Vagina (tissue), 2 donors: ENCODE data around the gene CTDSPL. TPM values are rescaled to one million over a fixed set of nuclear protein-coding genes. Genes with fewer than 3 reads are reported as not detected.

ENCODE experiments used
- DNase-seq, 2 donors: peaks; one replicate each; pipeline ENCODE4 v3.0.0-alpha.2; 2017; ENCODE audit errors: extremely low spot score in 2 of 2
- H3K27ac ChIP-seq: fragments of 200-600 bp; sonication (generic); one replicate; pipeline ENCODE4 v1.5.1; 2019
- H3K27me3 ChIP-seq: fragments of 200-600 bp; sonication (generic); one replicate; pipeline ENCODE4 v1.5.1; 2019
- H3K36me3 ChIP-seq, 2 donors: fragments of 200-600 bp; sonication (generic); one replicate each; pipeline ENCODE4 v1.5.1; 2017 to 2019
- H3K4me1 ChIP-seq: fragments of 200-600 bp; sonication (generic); one replicate; pipeline ENCODE4 v1.5.1; 2019
- H3K4me3 ChIP-seq, 2 donors: fragments of 200-600 bp; sonication (generic); 1 replicate in 1 of 2; 2 replicates in 1 of 2; pipeline ENCODE4 v1.5.1; 2016 to 2019
- H3K9me3 ChIP-seq: fragments of 200-600 bp; sonication (generic); one replicate; pipeline ENCODE4 v1.5.1; 2019
- CTCF ChIP-seq, 3 experiments: fragments of 450-650 bp in 2 of 3; fragments of 200-600 bp in 1 of 3; sonication (generic) in 1 of 3; IDR thresholded peaks; one replicate each; pipeline ENCODE4 v1.5.1; 2017 to 2019; ENCODE audit warnings: antibody characterized with exemption in 3 of 3, mild to moderate bottlenecking in 2 of 3, moderate library complexity in 2 of 3
- POLR2A ChIP-seq, 2 donors: fragments of 450-650 bp; IDR thresholded peaks; one replicate each; pipeline ENCODE4 v1.6.1; 2017; ENCODE audit warnings: antibody characterized with exemption in 2 of 2, mild to moderate bottlenecking in 2 of 2, moderate library complexity in 2 of 2
- POLR2AphosphoS5 ChIP-seq, 2 donors: sonication (generic); formaldehyde crosslinking; IDR thresholded peaks; one replicate each; pipeline ENCODE4 v1.9.0; 2017; ENCODE audit warnings: antibody characterized with exemption in 2 of 2, mild to moderate bottlenecking in 2 of 2, low read depth in 1 of 2; ENCODE audit not compliant: insufficient read depth in 1 of 2
- intact Hi-C: fragments of 100-400 bp; cut with DNase I; formaldehyde crosslinking; loops from one replicate; pipeline ENCODE4 v1.15.1; 2023
- total RNA-seq: library from RNA; depleted of rRNA; stranded (reverse); fragments of >200 nt; gene quantifications from one replicate; pipeline ENCODE4 v1.2.3, GENCODE V29; 2016

The CTDSPL gene
- total RNA-seq, 1 donor from 2014 or later, result 28.0 TPM

GRCh38 chr3:37864904-37865303 is 3.2 kb downstream of the CTDSPL start:
- Histone ChIP-seq H3K9me3 (no peaks in the 10 kb centered on the region), H3K36me3 (no peaks in the 10 kb centered on the region), H3K27ac (no peak overlapping the region), H3K4me3 (no peak overlapping the region), H3K27me3 (no peaks in the 10 kb centered on the region), H3K4me1 (peaks cover 44% of the 10 kb centered on the region)
- no peak for DNase-seq
- TF ChIP-seq POLR2A (IDR thresholded peaks at IDR 0.05) (no peak), CTCF (IDR thresholded peaks at IDR 0.05) (no peak), POLR2AphosphoS5 (IDR thresholded peaks at IDR 0.05; ENCODE audit: insufficient read depth in 1 of 2, low read depth in 1 of 2) (no peak)
- intact Hi-C loops, result no loop called here

- intact Hi-C loops, result no loop called here
- H3K27me3 ChIP-seq, result no peaks in the 10 kb centered on the region
- no peak overlapping the region for H3K4me3 ChIP-seq
- DNase-seq, result no peak
- H3K36me3 ChIP-seq, result no peaks in the 10 kb centered on the region
- TF ChIP-seq POLR2A (IDR thresholded peaks at IDR 0.05), result no peak
- TF ChIP-seq CTCF (IDR thresholded peaks at IDR 0.05), result no peak
- TF ChIP-seq POLR2AphosphoS5 (IDR thresholded peaks at IDR 0.05; ENCODE audit: insufficient read depth in 1 of 2, low read depth in 1 of 2), result no peak
- H3K9me3 ChIP-seq, result no peaks in the 10 kb centered on the region
- peaks cover 31% of the 10 kb centered on the region for H3K4me1 ChIP-seq
- no peak overlapping the region for H3K27ac ChIP-seq
Measured at GRCh38 chr3:37867144-37867543, 5.5 kb downstream of the CTDSPL start.

DNA sequence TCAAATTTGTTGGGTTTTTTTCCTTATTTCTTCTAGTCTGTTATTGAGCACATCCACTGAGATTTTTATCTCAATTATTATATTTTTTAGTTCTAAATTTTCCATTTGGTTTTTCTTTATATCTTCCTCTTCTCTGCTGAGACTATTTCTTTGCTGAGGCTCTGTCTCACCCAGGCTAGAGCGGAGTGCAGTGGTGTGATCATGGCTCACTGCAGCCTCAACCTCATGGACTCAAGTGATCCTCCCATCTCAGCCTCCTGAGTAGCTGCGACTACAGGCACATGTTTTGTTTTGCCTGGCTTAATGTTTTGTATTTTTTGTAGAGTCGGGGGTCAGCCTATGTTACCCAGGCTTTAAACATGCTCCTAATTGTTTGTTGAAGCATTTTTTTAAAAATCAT is 10.2 kb downstream of the CTDSPL start:
- Histone ChIP-seq H3K9me3 (no peaks in the 10 kb centered on the region), H3K27ac (no peak overlapping the region), H3K27me3 (no peaks in the 10 kb centered on the region), H3K4me1 (no peaks in the 10 kb centered on the region), H3K36me3 (no peaks in the 10 kb centered on the region), H3K4me3 (no peak overlapping the region)
- intact Hi-C loops, result no loop called here
- no peak for DNase-seq
- no peak for TF ChIP-seq CTCF (IDR thresholded peaks at IDR 0.05)
- TF ChIP-seq POLR2A (IDR thresholded peaks at IDR 0.05), result no peak
- no peak for TF ChIP-seq POLR2AphosphoS5 (IDR thresholded peaks at IDR 0.05; ENCODE audit: insufficient read depth in 1 of 2, low read depth in 1 of 2)

GRCh38 chr3:37872413-37873160 is 10.9 kb downstream of the CTDSPL start:
- H3K4me3 ChIP-seq, result no peak overlapping the region
- no peak for DNase-seq
- H3K27me3 ChIP-seq, result no peaks in the 10 kb centered on the region
- no peak overlapping the region for H3K27ac ChIP-seq
- H3K9me3 ChIP-seq, result no peaks in the 10 kb centered on the region
- intact Hi-C loops, result no loop called here
- no peak for TF ChIP-seq POLR2A (IDR thresholded peaks at IDR 0.05)
- TF ChIP-seq POLR2AphosphoS5 (IDR thresholded peaks at IDR 0.05; ENCODE audit: insufficient read depth in 1 of 2, low read depth in 1 of 2), result no peak
- TF ChIP-seq CTCF (IDR thresholded peaks at IDR 0.05), result no peak
- H3K36me3 ChIP-seq, result no peaks in the 10 kb centered on the region
- H3K4me1 ChIP-seq, result no peaks in the 10 kb centered on the region

DNA sequence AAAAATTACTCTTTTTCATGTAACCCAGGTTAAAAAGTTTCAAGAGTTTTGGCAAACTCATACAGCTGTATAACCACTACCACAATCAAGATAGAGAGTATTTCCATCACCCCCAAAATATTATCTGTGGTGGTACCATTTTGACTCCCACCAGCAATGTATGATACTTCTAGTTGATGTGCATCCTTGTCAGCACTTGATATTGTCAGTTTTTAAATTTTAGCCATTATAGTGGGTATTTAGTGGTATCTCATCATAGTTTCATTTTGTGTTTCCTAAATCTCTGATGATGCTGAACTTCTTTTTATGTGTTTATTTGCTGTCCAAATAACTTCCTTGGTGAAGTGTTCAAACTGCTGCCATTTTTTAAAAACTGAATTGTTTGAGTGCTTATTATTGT is 14.6 kb downstream of the CTDSPL start:
- no peaks in the 10 kb centered on the region for H3K9me3 ChIP-seq
- H3K27ac ChIP-seq, result no peak overlapping the region
- TF ChIP-seq POLR2A (IDR thresholded peaks at IDR 0.05), result no peak
- no peak for TF ChIP-seq CTCF (IDR thresholded peaks at IDR 0.05)
- TF ChIP-seq POLR2AphosphoS5 (IDR thresholded peaks at IDR 0.05; ENCODE audit: insufficient read depth in 1 of 2, low read depth in 1 of 2), result no peak
- intact Hi-C loops, result no loop called here
- H3K27me3 ChIP-seq, result no peaks in the 10 kb centered on the region
- H3K4me1 ChIP-seq, result no peaks in the 10 kb centered on the region
- H3K4me3 ChIP-seq, result no peak overlapping the region
- DNase-seq, result no peak
- no peaks in the 10 kb centered on the region for H3K36me3 ChIP-seq
